CD8-positive, alpha-beta memory T cell (primary cell): ENCODE data around the gene SMARCA2. TPM values are rescaled to one million over a fixed set of nuclear protein-coding genes. Genes with fewer than 3 reads are reported as not detected.
A peak's percentile ranks its signal among the peaks of the same experiment; 100 is the strongest.

Experiments used
- CTCF ChIA-PET: fragments of 350-600 bp; sonication (Branson Sonifier 250); formaldehyde crosslinking; loops from one replicate; lab custom pipeline; 2021; ENCODE audit warnings: antibody characterized with exemption; lab: Charles Lee
- POLR2A ChIA-PET: fragments of 350-600 bp; sonication (Branson Sonifier 250); formaldehyde crosslinking; loops from one replicate; lab custom pipeline; 2021; ENCODE audit warnings: antibody characterized with exemption; lab: Charles Lee
- DNase-seq, 5 donors: peaks; one replicate each; pipeline versions ENCODE4 v3.0.0 to v3.0.0-alpha.2; 2020 to 2022; ENCODE audit warnings: mixed read lengths in 1 of 5
- H3K27ac ChIP-seq: one replicate; pipeline ENCODE4 v1.7.0; 2013; ENCODE audit warnings: low read depth, mild to moderate bottlenecking, low read length, moderate library complexity
- H3K27me3 ChIP-seq: 2 replicates; pipeline ENCODE4 v1.7.0; 2013; ENCODE audit warnings: low read length, mild to moderate bottlenecking; ENCODE audit not compliant: insufficient read depth, poor library complexity, severe bottlenecking
- H3K36me3 ChIP-seq: 2 replicates; pipeline ENCODE4 v1.7.0; 2013; ENCODE audit warnings: mild to moderate bottlenecking, low read length, moderate library complexity; ENCODE audit not compliant: insufficient read depth
- H3K4me1 ChIP-seq: 2 replicates; pipeline ENCODE4 v1.7.0; 2013; ENCODE audit warnings: mild to moderate bottlenecking, low read length, moderate library complexity; ENCODE audit not compliant: insufficient read depth
- H3K4me3 ChIP-seq: 2 replicates; pipeline ENCODE4 v1.7.0; 2013; ENCODE audit warnings: mild to moderate bottlenecking, low read length
- H3K9me3 ChIP-seq: 2 replicates; pipeline ENCODE4 v1.7.0; 2013; ENCODE audit warnings: mild to moderate bottlenecking, low read length
- H3K27ac Mint-ChIP-seq, 8 donors: one replicate each; pipeline ENCODE4 v1.8.0; 2020 to 2021; ENCODE audit warnings: mixed read lengths in 8 of 8, mild to moderate bottlenecking in 6 of 8, inconsistent platforms in 3 of 8, moderate library complexity in 3 of 8
- H3K27me3 Mint-ChIP-seq, 2 donors: one replicate each; pipeline ENCODE4 v1.8.0; 2020 to 2021; ENCODE audit warnings: mixed read lengths in 2 of 2, mild to moderate bottlenecking in 1 of 2, moderate library complexity in 1 of 2
- H3K36me3 Mint-ChIP-seq, 3 donors: one replicate each; pipeline ENCODE4 v1.8.0; 2020 to 2021; ENCODE audit warnings: mixed read lengths in 3 of 3, inconsistent platforms in 1 of 3, mild to moderate bottlenecking in 1 of 3
- H3K4me1 Mint-ChIP-seq, 3 donors: one replicate each; pipeline ENCODE4 v1.8.0; 2020 to 2021; ENCODE audit warnings: mixed read lengths in 3 of 3, inconsistent platforms in 1 of 3, mild to moderate bottlenecking in 1 of 3
- H3K4me3 Mint-ChIP-seq, 7 donors: one replicate each; pipeline ENCODE4 v1.8.0; 2020 to 2021; ENCODE audit warnings: mixed read lengths in 7 of 7, mild to moderate bottlenecking in 6 of 7, moderate library complexity in 4 of 7, inconsistent platforms in 2 of 7
- H3K9me3 Mint-ChIP-seq, 5 donors: one replicate each; pipeline ENCODE4 v1.8.0; 2020 to 2022; ENCODE audit warnings: mixed read lengths in 5 of 5, mild to moderate bottlenecking in 3 of 5, moderate library complexity in 2 of 5, inconsistent platforms in 1 of 5
- polyA plus RNA-seq: library from polyadenylated mRNA; unstranded; fragments of 300-500 nt; fragmentation: Illumina TruSeq; gene quantifications from one replicate; pipeline ENCODE4 v1.2.3, GENCODE V29; 2021
- total RNA-seq, 2 experiments: library from RNA; stranded (reverse); gene quantifications; one replicate each; pipeline ENCODE4 v1.2.3, GENCODE V29; 2021

Gene SMARCA2
- total and polyA plus RNA-seq, 3 experiments from 2014 or later: 56.7 to 156 (median 145) TPM

GRCh38 chr9:2153630-2154217 lies 138.6 kb downstream of the SMARCA2 start:
- CTCF ChIA-PET: no interaction called here

GRCh38 chr9:2154731-2155130 lies 139.6 kb downstream of the SMARCA2 start:
- ChIA-PET CTCF (no interaction called here), POLR2A (no interaction called here)
- H3K27ac ChIP-seq: no peak overlapping the region
- no peaks in the 10 kb centered on the region for H3K9me3 ChIP-seq
- no peaks in the 10 kb centered on the region for H3K36me3 ChIP-seq
- H3K36me3 Mint-ChIP-seq: peaks cover 0 to 20% (median 10%) of the 10 kb centered on the region in 3 donors
- peak overlapping the region in 6 of 8 donors; percentile 9 to 67 (median 22) for H3K27ac Mint-ChIP-seq
- DNase-seq: no peak
- H3K9me3 Mint-ChIP-seq: no peaks in the 10 kb centered on the region
- H3K4me1 ChIP-seq: peaks cover 32% of the 10 kb centered on the region
- H3K4me1 Mint-ChIP-seq: peaks cover 63 to 88% (median 85%) of the 10 kb centered on the region in 3 donors
- H3K27me3 Mint-ChIP-seq: no peaks in the 10 kb centered on the region
- no peaks in the 10 kb centered on the region for H3K27me3 ChIP-seq
- no peak overlapping the region for H3K4me3 ChIP-seq
- H3K4me3 Mint-ChIP-seq: peak overlapping the region in 1 of 7 donors; percentile 29

More at GRCh38 chr9:2153630-2154217, 138.6 kb downstream of the SMARCA2 start:
- no peaks in the 10 kb centered on the region for H3K27me3 Mint-ChIP-seq
- no peak overlapping the region for H3K27ac ChIP-seq
- no peaks in the 10 kb centered on the region for H3K36me3 ChIP-seq
- no peak overlapping the region for H3K4me3 ChIP-seq
- H3K27ac Mint-ChIP-seq: peak overlapping the region in 3 of 8 donors; percentile 2 to 66 (median 64)
- no peaks in the 10 kb centered on the region for H3K9me3 Mint-ChIP-seq
- H3K36me3 Mint-ChIP-seq: peaks cover 3 to 27% (median 13%) of the 10 kb centered on the region in 3 donors
- POLR2A ChIA-PET: no interaction called here
- peak overlapping the region in 2 of 7 donors; percentile 0 to 16 for H3K4me3 Mint-ChIP-seq
- H3K4me1 ChIP-seq: peaks cover 26% of the 10 kb centered on the region
- no peaks in the 10 kb centered on the region for H3K9me3 ChIP-seq
- no peaks in the 10 kb centered on the region for H3K27me3 ChIP-seq
- peaks cover 60 to 84% (median 79%) of the 10 kb centered on the region in 3 donors for H3K4me1 Mint-ChIP-seq
- DNase-seq: no peak

GRCh38 chr9:2155966-2156365 lies 140.8 kb downstream of the SMARCA2 start:
- Histone ChIP-seq H3K4me3 (no peak overlapping the region), H3K9me3 (no peaks in the 10 kb centered on the region), H3K27me3 (no peaks in the 10 kb centered on the region), H3K27ac (no peak overlapping the region), H3K36me3 (no peaks in the 10 kb centered on the region), H3K4me1 (peaks cover 27% of the 10 kb centered on the region)
- Mint-ChIP-seq H3K27ac (peak overlapping the region in 3 of 8 donors; percentile 12 to 51 (median 15)), H3K4me1 (peaks cover 63 to 87% (median 83%) of the 10 kb centered on the region in 3 donors), H3K9me3 (no peaks in the 10 kb centered on the region), H3K36me3 (peaks cover 0 to 11% (median 8%) of the 10 kb centered on the region in 3 donors), H3K4me3 (peak overlapping the region in 3 of 7 donors; percentile 13 to 27 (median 15)), H3K27me3 (no peaks in the 10 kb centered on the region)
- ChIA-PET CTCF (no interaction called here), POLR2A (no interaction called here)
- DNase-seq: no peak

GRCh38 chr9:2157277-2158110 lies 142.3 kb downstream of the SMARCA2 start:
- H3K36me3 Mint-ChIP-seq: peaks cover 0 to 13% (median 8%) of the 10 kb centered on the region in 3 donors
- no peaks in the 10 kb centered on the region for H3K9me3 ChIP-seq
- DNase-seq: peak in 1 of 5 donors; percentile 8
- ChIA-PET CTCF (interaction anchor here (0.6 to 1.2 kb wide), 2 partner anchors 35 to 71 kb away, joined by 3 read pairs; no protein-coding TSS in a partner anchor), POLR2A (interaction anchor here (0.6 kb wide), 1 partner anchor 85 kb away, joined by 3 read pairs; no protein-coding TSS in a partner anchor)
- peak overlapping the region; percentile 15 to 93 (median 72) for H3K27ac Mint-ChIP-seq
- H3K36me3 ChIP-seq: peaks cover 4% of the 10 kb centered on the region
- peak overlapping the region; percentile 52 for H3K4me3 ChIP-seq
- peaks cover 61 to 87% (median 86%) of the 10 kb centered on the region in 3 donors for H3K4me1 Mint-ChIP-seq
- no peak overlapping the region for H3K27ac ChIP-seq
- H3K4me1 ChIP-seq: peaks cover 27% of the 10 kb centered on the region
- H3K27me3 ChIP-seq: no peaks in the 10 kb centered on the region
- no peaks in the 10 kb centered on the region for H3K9me3 Mint-ChIP-seq
- peak overlapping the region; percentile 80 to 93 (median 88) for H3K4me3 Mint-ChIP-seq
- H3K27me3 Mint-ChIP-seq: no peaks in the 10 kb centered on the region

GRCh38 chr9:2158111-2158610 lies 143.0 kb downstream of the SMARCA2 start:
- Mint-ChIP-seq H3K4me3 (peak overlapping the region; percentile 80 to 93 (median 88)), H3K9me3 (no peaks in the 10 kb centered on the region), H3K27me3 (no peaks in the 10 kb centered on the region), H3K36me3 (peaks cover 0 to 18% (median 7%) of the 10 kb centered on the region in 3 donors), H3K27ac (peak overlapping the region; percentile 22 to 93 (median 72)), H3K4me1 (peaks cover 61 to 88% (median 86%) of the 10 kb centered on the region in 3 donors)
- no peak overlapping the region for H3K27ac ChIP-seq
- ChIA-PET CTCF (interaction anchor here (0.6 to 1.2 kb wide), 2 partner anchors 36 to 72 kb away, joined by 3 read pairs; no protein-coding TSS in a partner anchor), POLR2A (no interaction called here)
- DNase-seq: peak; percentile 13 to 66 (median 45)
- H3K36me3 ChIP-seq: peaks cover 4% of the 10 kb centered on the region
- peaks cover 27% of the 10 kb centered on the region for H3K4me1 ChIP-seq
- H3K4me3 ChIP-seq: peak overlapping the region; percentile 52
- no peaks in the 10 kb centered on the region for H3K27me3 ChIP-seq
- H3K9me3 ChIP-seq: no peaks in the 10 kb centered on the region

- Mint-ChIP-seq H3K36me3 (peaks cover 0 to 24% (median 10%) of the 10 kb centered on the region in 3 donors), H3K4me3 (peak overlapping the region; percentile 80 to 93 (median 88)), H3K27me3 (no peaks in the 10 kb centered on the region), H3K4me1 (peaks cover 58 to 87% (median 84%) of the 10 kb centered on the region in 3 donors), H3K27ac (peak overlapping the region in 5 of 8 donors; percentile 36 to 74 (median 68)), H3K9me3 (no peaks in the 10 kb centered on the region)
- no peak for DNase-seq
- Histone ChIP-seq H3K27me3 (no peaks in the 10 kb centered on the region), H3K4me1 (peaks cover 27% of the 10 kb centered on the region), H3K9me3 (no peaks in the 10 kb centered on the region), H3K36me3 (peaks cover 10% of the 10 kb centered on the region), H3K27ac (no peak overlapping the region), H3K4me3 (peak overlapping the region; percentile 21)
- ChIA-PET CTCF (interaction anchor here (0.9 kb wide), 1 partner anchor 64 kb away, joined by 3 read pairs; no protein-coding TSS in a partner anchor), POLR2A (no interaction called here)
Measured at GRCh38 chr9:2158766-2159430, 143.8 kb downstream of the SMARCA2 start.
